ENCODE results near the gene DNAH5.

DNA sequence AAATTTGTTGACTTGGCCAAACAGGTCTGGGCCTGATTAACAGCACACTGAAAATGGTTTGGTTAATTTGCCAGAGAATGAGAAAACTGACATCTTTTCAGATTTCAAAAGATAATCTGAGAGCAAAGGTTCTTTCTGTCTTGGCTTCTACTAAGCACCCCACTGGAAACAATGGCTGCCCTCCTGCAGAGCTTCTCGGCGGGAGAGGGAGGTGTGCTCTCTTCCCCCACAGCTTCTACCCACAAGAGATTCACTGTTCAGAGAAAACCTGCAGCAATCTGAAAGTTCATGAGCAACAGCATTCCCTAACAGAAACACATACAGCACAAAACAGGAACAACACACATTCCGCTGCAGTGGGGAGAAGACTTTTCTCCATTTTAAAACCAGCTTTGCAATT lies 3.0 kb downstream of the DNAH5 start:
- TF ChIP-seq, protein P1, sequence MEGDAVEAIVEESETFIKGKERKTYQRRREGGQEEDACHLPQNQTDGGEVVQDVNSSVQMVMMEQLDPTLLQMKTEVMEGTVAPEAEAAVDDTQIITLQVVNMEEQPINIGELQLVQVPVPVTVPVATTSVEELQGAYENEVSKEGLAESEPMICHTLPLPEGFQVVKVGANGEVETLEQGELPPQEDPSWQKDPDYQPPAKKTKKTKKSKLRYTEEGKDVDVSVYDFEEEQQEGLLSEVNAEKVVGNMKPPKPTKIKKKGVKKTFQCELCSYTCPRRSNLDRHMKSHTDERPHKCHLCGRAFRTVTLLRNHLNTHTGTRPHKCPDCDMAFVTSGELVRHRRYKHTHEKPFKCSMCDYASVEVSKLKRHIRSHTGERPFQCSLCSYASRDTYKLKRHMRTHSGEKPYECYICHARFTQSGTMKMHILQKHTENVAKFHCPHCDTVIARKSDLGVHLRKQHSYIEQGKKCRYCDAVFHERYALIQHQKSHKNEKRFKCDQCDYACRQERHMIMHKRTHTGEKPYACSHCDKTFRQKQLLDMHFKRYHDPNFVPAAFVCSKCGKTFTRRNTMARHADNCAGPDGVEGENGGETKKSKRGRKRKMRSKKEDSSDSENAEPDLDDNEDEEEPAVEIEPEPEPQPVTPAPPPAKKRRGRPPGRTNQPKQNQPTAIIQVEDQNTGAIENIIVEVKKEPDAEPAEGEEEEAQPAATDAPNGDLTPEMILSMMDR (IDR thresholded peaks at IDR 0.05; ENCODE audit: extremely low read depth in 1 of 2, insufficient read depth in 1 of 2, low read depth in 1 of 2, low read length in 2 of 2) = no peak
- TF ChIP-seq POLR2AphosphoS5 (IDR thresholded peaks at IDR 0.05; ENCODE audit: insufficient read depth, low read depth, low read length) = no peak

Data from endothelial cell of umbilical vein (primary cell).